ENCODE data around the gene BCAS1.

Gene BCAS1

DNA sequence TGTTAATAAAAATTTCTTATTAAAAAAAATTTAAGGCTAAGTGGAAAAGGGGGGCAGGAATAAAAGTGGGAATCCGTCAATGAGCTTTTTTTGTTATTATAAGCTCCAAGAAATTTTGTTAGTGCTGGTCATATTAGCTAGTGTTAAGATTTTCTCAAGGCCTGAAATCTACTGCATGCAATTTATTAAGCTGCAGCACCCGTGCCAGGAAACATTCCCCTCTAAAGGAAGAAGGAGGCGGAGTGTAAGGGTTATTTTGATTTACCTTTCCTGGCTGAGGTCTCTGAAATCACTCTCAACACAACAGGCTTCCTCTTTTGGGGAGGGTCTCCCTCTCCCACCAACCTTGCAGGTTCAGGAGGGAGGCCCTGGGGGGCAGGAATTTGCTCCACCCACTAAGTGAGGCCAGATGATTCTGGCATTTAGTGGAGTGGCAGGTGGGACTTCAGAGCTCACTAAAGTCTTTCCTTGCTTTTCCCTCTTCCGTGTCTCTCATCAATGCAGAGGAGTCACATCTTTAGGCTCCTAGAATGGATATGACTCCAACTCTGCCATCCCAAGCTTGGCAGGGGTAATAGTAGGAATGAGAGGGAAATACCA, 168.8 kb downstream of the BCAS1 start:
- Mint-ChIP-seq H3K4me3 (no peak overlapping the region), H3K9me3 (no peaks in the 10 kb centered on the region), H3K27me3 (ENCODE audit: low read depth) (no peaks in the 10 kb centered on the region), H3K36me3 (ENCODE audit: low read depth) (no peaks in the 10 kb centered on the region), H3K4me1 (ENCODE audit: low read depth) (peaks cover 44% of the 10 kb centered on the region), H3K27ac (no peak overlapping the region)
- DNase-seq (ENCODE audit: low spot score) = no peak

DNA sequence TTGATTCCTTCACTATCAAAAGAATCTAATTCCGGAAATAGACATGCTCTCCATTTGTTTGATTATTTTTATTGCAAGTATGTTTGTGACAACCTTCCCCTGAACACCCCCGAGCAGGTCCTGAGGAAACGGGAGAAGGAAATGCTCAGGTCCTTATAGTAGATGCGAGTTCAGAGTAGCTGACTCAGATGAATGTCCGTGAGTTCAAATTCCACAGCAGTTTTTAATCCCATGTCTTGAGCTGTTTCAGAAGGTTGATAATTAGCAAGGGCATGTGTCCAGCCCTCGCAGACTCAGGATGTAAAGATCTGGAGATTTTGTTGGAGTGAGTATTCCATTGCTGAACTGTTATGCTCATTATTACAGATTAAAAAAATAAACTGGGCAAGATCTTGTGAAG, 169.3 kb downstream of the BCAS1 start:
- Mint-ChIP-seq H3K27me3 (ENCODE audit: low read depth) (no peaks in the 10 kb centered on the region), H3K9me3 (no peaks in the 10 kb centered on the region), H3K36me3 (ENCODE audit: low read depth) (no peaks in the 10 kb centered on the region), H3K4me1 (ENCODE audit: low read depth) (peaks cover 42% of the 10 kb centered on the region), H3K4me3 (no peak overlapping the region), H3K27ac (no peak overlapping the region)
- no peak for DNase-seq (ENCODE audit: low spot score)

GRCh38 chr20:53900380-53900999, 169.9 kb downstream of the BCAS1 start:
- peaks cover 40% of the 10 kb centered on the region for H3K4me1 Mint-ChIP-seq (ENCODE audit: low read depth)
- no peak overlapping the region for H3K4me3 Mint-ChIP-seq
- H3K27me3 Mint-ChIP-seq (ENCODE audit: low read depth) = no peaks in the 10 kb centered on the region
- no peaks in the 10 kb centered on the region for H3K36me3 Mint-ChIP-seq (ENCODE audit: low read depth)
- no peak overlapping the region for H3K27ac Mint-ChIP-seq
- DNase-seq (ENCODE audit: low spot score) = no peak
- no peaks in the 10 kb centered on the region for H3K9me3 Mint-ChIP-seq

DNA sequence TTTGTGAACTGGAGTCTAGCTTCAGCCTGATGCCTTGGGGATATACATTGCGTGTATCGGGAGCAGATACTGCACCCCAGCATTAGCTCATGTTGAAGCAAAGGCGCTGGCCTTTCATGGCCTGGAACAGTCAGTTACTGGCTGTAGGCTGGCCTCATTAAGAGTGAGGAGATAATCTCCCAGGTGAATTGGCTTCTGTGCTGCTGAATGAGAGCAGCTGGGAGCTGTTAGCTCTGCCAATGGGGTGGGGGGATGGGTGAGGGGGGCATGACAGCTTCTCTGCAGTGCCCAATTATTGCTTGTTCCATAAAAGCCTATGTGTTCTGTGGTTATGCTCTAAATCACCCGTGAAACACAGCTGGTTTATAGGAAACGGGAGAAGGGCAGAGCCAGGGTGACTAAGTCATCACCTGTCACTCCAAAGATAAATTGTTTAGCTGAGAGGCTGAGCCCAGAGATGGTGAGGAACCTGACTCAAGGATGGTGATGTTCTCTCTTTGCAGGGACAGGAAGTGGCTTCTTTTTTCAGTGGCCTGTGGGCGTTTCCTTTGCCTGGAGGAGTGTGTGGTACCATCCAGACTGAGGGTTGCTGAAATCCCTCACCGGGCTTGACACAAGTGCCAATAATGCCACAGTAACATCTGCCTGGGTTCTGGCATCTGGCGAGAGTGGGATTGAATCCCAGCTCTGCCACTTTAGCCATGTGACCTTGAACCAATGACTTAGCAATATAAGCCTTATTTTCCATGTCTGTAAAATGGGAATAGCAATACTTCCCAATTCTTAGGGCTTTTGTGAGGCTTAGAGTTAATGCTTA, 170.8 kb downstream of the BCAS1 start:
- peak; percentile 86 for DNase-seq (ENCODE audit: low spot score)
- peak overlapping the region; percentile 70 for H3K4me3 Mint-ChIP-seq
- no peaks in the 10 kb centered on the region for H3K9me3 Mint-ChIP-seq
- peak overlapping the region; percentile 84 for H3K27ac Mint-ChIP-seq
- H3K36me3 Mint-ChIP-seq (ENCODE audit: low read depth) = no peaks in the 10 kb centered on the region
- H3K27me3 Mint-ChIP-seq (ENCODE audit: low read depth) = no peaks in the 10 kb centered on the region
- H3K4me1 Mint-ChIP-seq (ENCODE audit: low read depth) = peaks cover 46% of the 10 kb centered on the region

GRCh38 chr20:53898556-53898931, 171.8 kb downstream of the BCAS1 start:
- peaks cover 49% of the 10 kb centered on the region for H3K4me1 Mint-ChIP-seq (ENCODE audit: low read depth)
- H3K36me3 Mint-ChIP-seq (ENCODE audit: low read depth) = no peaks in the 10 kb centered on the region
- no peaks in the 10 kb centered on the region for H3K9me3 Mint-ChIP-seq
- H3K27me3 Mint-ChIP-seq (ENCODE audit: low read depth) = no peaks in the 10 kb centered on the region
- H3K27ac Mint-ChIP-seq = peak overlapping the region; percentile 35
- peak overlapping the region; percentile 15 for H3K4me3 Mint-ChIP-seq
- DNase-seq (ENCODE audit: low spot score) = no peak

- peak overlapping the region; percentile 15 for H3K4me3 Mint-ChIP-seq
- no peaks in the 10 kb centered on the region for H3K36me3 Mint-ChIP-seq (ENCODE audit: low read depth)
- peaks cover 51% of the 10 kb centered on the region for H3K4me1 Mint-ChIP-seq (ENCODE audit: low read depth)
- H3K27me3 Mint-ChIP-seq (ENCODE audit: low read depth) = no peaks in the 10 kb centered on the region
- DNase-seq (ENCODE audit: low spot score) = no peak
- H3K27ac Mint-ChIP-seq = peak overlapping the region; percentile 8
- no peaks in the 10 kb centered on the region for H3K9me3 Mint-ChIP-seq
Measured at GRCh38 chr20:53897884-53898555, 172.4 kb downstream of the BCAS1 start.

DNA sequence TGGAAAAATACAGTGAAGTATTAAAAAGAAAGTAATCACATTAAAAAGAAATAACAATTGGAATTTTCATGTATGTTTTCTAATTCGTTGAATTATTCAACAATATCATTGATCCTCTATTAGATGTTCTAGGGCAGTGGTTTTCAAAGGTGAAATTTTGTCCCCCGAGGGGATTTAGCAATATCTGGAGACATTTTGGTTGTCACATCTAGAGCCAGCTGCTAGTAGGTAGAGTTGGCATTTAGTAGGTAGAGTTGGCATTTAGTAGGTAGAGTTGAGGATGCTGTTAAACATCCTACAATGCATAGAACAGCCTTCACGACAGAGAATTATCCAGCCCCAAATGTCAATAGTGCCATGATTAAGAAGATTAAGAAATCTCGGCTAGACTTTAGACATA, 173.7 kb downstream of the BCAS1 start:
- peaks cover 56% of the 10 kb centered on the region for H3K4me1 Mint-ChIP-seq (ENCODE audit: low read depth)
- no peak overlapping the region for H3K4me3 Mint-ChIP-seq
- no peaks in the 10 kb centered on the region for H3K9me3 Mint-ChIP-seq
- H3K36me3 Mint-ChIP-seq (ENCODE audit: low read depth) = no peaks in the 10 kb centered on the region
- no peaks in the 10 kb centered on the region for H3K27me3 Mint-ChIP-seq (ENCODE audit: low read depth)
- H3K27ac Mint-ChIP-seq = no peak overlapping the region
- no peak for DNase-seq (ENCODE audit: low spot score)

GRCh38 chr20:53896041-53896440, 174.4 kb downstream of the BCAS1 start:
- H3K27me3 Mint-ChIP-seq (ENCODE audit: low read depth) = no peaks in the 10 kb centered on the region
- H3K4me1 Mint-ChIP-seq (ENCODE audit: low read depth) = peaks cover 57% of the 10 kb centered on the region
- no peak overlapping the region for H3K4me3 Mint-ChIP-seq
- no peaks in the 10 kb centered on the region for H3K9me3 Mint-ChIP-seq
- no peaks in the 10 kb centered on the region for H3K36me3 Mint-ChIP-seq (ENCODE audit: low read depth)
- DNase-seq (ENCODE audit: low spot score) = no peak
- no peak overlapping the region for H3K27ac Mint-ChIP-seq

GRCh38 chr20:53895385-53895755, 175.0 kb downstream of the BCAS1 start:
- no peaks in the 10 kb centered on the region for H3K36me3 Mint-ChIP-seq (ENCODE audit: low read depth)
- H3K27ac Mint-ChIP-seq = no peak overlapping the region
- H3K4me1 Mint-ChIP-seq (ENCODE audit: low read depth) = peaks cover 51% of the 10 kb centered on the region
- no peaks in the 10 kb centered on the region for H3K9me3 Mint-ChIP-seq
- DNase-seq (ENCODE audit: low spot score) = no peak
- no peak overlapping the region for H3K4me3 Mint-ChIP-seq
- no peaks in the 10 kb centered on the region for H3K27me3 Mint-ChIP-seq (ENCODE audit: low read depth)

DNA sequence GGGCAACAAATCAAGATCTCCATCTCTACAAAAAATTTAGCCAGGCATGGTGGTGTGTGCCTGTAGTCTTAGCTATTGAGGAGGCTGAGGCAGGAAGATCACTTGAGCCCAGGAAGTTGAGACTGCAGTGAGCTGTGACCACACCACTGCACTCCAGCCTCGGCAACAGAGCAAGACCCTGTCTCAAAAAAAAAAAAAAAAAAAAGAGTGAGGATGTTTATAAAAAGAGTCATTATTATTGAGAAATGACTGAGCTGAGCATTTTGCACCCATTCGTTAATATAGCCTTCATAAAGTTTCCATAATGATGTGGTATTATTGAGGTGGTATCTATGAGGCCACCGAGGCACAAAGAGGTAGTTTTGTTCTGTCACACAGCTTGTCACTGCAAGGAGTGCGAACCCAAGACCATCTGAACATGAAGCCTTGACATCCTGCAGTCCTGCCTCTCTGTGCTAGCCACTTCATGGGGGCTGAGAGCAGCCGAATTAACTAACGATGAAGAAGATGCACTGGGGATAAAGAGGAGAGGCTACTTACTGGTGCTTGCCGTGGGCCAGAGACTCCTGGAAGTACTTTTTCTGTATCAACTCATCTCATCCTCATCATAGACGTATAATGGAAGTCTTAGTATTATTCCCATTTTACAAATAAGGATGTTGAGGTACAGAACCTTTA, 175.5 kb downstream of the BCAS1 start:
- Mint-ChIP-seq H3K4me1 (ENCODE audit: low read depth) (peaks cover 49% of the 10 kb centered on the region), H3K36me3 (ENCODE audit: low read depth) (no peaks in the 10 kb centered on the region), H3K4me3 (peak overlapping the region; percentile 35), H3K27ac (no peak overlapping the region), H3K27me3 (ENCODE audit: low read depth) (no peaks in the 10 kb centered on the region), H3K9me3 (no peaks in the 10 kb centered on the region)
- no peak for DNase-seq (ENCODE audit: low spot score)
